HG03139 (cell line): ENCODE data around the gene HAGHL.
"Not testable (repeated sequence)": the region's sequence is repeated elsewhere in the genome, so short reads cannot be mapped to it uniquely, and the experiment has no call there.

Experiments used
- ATAC-seq: cut with Tn5 transposase; IDR thresholded peaks from one replicate; pipeline ENCODE4 v1.9.1; 2021; ENCODE audit not compliant: unreplicated experiment

Gene HAGHL

DNA sequence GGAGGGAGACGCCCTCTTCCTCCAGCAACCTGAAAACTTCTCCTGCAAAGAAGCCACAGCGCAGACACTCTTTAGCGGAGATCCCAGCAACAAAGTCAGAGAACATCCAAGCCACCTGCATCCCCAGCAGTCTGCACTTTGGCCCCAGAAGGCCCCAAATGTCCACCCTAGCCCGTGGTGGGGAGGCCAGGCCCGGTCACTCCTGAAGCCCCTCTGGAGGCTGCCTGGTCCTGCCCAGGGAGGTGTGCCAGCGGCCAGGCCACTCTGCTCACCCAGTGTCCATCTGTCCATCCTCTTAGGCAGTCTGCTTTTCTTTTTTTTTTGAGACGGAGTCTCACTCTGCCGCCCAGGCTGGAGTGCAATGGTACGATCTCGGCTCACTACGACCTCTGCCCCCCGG lies 5.4 kb downstream of the HAGHL start:
- no peak for ATAC-seq

DNA sequence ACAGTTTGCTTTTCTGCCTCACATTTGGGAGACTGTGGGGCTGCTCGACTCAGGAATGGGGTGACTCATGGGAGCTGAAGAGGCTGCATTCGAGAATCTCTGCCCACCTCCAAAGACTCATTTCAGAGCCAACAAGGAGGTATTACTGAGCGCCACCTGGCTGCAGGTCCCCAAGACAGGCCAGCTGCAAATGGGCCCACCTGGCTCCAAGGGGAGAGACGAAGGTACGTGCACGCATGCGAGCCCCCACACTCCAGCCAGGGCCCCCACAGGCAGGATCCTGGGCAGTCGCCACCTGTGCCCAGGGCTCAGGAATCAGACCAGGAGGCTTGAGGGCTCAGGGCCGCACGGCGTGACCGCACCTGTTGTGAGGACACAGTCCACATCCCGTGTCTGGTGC lies 6.0 kb downstream of the HAGHL start:
- ATAC-seq: no peak

DNA sequence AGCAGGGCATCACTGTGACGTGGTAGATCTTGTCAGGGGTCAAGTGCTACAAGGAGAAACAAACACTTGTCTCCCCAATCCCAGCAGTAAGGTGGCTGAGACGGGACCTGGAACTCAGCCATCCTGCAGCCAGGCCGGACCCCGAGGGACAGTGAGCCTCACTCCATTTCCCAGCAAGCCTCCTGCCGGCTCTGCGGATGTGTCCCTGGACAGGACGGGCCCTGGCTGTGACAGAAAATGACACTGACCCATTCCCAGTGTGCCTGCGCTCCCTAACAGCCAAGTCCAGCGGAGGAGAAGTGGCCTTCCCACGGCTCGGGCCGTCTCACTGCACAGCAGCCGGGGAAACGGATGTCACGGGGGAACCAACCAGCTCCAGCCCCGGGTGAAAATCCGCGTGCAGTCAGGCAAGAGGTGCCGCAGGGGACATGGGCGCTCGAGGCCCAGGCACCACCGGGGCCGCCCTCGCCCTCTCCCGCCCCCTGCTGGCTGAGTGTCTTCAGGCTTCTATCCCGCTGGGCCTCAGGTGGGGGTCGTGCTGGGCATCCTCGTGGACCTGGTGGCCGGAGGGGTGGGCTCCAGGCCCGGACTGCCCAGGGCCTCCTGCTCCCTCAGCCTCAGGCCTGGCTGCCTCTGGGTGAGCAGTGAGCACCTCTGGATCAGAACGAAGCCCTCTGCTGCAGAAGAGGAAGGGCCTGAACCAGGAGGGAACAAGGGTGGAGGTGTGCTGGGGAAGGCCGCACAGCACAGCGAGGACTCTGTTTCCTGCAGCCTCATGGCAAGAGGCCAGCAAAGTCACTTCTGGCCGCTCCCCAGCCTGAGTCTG lies 6.7 kb downstream of the HAGHL start:
- ATAC-seq: no peak

DNA sequence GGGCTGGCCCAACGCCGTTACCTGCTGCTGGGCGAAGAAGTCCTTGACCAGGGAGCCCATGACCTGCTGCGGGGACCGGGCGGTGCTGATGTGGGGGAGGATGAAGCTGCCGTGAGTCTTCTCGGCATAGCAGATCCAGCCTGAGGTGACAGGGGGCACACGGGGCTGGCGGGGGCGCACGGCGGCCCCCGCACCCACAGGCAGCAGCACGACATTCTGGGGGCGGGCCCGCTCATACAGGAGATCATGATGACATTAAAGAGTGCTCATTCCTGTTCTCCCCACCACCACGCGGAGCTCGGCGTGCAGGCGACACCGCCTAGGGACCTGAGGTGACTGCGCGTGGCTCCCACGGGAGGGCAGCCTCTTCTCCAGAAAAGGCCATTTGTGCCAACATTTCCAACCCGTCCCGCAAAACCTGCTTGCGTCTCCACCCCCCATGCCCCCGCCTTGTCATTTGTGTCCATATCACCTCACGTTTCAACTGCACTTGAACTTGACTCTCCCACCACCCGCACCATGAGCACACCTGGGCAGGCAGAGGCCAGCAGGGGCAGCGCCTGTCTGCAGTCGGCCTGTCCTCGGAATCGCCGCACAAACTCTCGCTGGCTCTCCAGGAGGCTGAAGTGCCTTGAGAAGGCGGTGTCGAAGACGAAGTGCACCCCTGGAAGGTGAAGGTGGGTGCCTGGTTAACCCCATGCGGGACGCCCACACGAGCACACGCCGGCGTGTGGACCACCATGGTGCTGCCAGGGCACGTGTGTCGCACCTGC lies 7.5 kb downstream of the HAGHL start:
- ATAC-seq: no peak

DNA sequence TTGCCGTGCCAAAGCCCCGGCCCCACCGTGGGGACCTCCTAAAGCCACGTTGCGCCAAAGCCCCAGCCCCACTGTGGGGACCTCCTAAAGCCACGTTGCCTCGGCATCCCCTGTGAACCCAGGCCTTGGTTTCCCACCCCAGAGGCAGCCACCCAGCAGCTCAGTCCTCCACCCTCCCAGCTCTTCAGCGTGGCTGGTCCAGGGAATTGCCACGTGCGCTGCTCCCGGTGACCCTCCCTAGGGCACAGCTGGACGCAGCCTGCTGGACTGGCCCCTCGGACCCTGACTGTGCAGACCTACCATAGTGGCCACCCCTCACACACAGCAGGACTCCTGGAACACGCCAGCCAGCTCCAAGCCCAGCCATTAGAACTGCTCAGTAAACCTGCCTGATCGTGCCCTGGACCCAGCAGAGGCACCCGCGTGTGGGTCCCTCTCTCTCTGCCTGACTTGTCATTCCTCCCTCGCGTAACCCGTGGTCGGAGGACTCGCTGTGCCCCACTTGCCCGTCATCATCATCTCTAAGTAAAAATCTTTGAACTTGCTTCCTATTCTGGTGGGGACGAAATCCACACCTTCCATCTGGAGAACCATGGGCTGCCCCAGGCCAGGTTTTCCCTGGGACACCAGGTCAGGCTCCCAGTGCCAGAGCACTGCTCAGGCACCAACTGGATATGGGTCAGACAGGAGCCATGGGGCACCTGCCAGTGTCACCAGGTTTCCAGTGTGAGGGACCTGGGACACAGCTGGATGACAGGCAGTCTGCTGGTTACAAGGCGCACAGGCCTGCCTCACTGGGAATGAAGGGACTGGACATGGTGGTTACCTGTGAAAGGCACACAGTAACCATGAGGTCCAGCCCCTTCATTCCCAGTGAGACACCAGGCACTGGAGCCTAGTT lies 8.3 kb downstream of the HAGHL start:
- no peak for ATAC-seq

DNA sequence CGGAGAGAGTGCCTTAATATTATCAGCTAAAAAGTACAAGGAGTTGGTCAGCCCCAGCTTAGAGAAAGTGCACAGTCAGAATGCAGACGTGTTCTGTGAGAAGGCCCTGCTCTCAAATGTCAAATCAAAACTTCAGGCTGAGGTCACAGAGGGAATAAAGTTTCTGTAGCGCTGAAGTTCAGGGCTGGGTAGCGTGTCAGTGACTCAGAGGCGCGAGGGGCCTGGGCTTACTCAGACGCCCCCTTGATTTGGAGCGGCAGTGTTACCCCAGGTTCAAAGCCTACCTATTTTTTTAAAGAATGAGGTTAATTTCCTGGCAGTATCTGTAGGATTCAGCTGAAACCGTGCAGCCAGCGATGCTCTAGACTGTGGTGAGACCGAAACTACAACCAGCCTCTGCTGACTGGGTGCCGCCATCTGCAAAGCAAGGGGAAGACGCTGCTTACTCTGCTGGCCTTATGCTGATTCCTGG lies 9.1 kb downstream of the HAGHL start:
- no peak for ATAC-seq

DNA sequence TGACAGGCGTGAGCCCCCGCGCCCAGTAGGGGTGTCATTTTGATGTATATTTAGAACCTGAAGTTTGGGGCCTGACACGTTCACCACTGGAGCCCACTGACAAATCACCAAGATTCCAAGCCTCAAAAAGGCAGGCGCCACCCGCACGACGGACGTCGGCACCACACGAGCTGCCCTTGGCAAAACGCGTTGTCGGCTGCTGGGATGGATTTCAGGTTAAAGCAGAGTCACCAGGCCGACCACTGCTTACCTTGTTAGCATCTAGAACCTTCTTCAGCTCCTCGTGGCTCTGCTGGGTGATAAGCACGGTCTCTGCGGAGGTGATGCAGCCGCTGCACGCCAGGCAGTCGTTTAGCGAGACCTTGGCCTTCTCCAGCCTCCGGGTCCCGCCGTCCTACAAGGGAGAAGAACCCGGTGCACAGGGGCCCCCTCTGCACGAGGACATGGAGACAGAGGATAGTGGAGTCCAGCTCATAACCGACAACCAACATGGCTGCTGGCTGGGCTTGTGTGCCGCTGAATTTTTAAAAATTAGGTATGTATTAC lies 10.1 kb downstream of the HAGHL start:
- no peak for ATAC-seq

DNA sequence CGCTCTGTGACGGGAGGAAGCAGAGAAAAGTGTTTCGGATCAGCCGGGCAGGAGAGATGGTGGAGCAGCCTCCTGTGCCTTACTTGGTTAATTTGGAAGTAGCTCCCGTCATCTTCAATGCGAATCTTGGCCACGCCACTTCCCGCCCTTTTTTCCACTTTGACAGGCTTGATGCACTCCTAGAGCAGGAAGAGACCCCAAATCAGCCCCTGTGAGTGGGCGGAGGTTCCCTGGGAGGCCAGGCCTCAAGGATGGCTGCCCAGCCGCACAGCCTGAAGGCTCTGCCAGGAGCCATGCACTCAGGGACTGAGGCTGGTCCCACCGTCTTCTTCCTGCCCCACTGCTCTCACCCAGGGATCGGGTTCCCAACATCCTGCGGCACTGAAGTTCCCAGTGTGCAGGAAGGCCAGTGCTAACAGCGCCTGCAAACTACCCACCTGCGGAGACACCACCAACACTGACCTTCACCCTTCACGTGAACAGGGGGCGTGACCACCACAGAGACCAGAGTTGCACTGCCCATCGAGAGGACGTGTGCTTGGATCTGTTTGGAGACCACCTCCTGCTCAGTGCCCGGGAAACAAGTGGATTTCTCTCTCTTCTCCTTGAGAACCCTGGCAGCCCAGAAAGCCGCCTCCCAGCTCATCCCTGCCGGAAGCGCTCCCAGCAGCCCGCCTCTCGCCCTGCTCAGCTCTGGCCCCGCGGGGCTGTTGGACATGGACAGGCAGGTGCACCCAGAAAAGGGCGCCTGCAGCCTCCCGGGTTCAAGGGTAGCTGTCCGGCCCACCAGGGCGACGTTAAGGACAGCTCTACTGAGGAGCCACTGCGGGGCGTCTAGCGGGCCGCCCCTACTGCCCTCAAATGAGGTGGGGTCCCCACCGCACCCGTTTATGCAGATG lies 12.9 kb downstream of the HAGHL start:
- ATAC-seq: no peak

DNA sequence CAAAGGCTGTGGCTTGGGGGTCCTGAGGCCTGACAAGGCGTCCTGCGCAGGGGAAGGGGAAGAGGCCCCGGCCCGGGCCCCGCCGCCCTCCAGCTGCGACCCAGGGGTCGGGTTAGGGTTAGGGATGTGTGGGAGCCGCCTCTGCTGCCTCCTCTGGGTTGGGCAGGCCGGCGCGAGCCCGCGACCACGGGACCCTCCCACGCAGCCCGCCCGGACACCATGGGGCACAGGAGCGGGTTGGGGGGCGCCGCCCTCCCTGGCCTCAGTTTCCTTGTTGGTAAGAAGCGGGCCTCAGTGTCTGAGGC lies 13.5 kb downstream of the HAGHL start:
- ATAC-seq: no peak

DNA sequence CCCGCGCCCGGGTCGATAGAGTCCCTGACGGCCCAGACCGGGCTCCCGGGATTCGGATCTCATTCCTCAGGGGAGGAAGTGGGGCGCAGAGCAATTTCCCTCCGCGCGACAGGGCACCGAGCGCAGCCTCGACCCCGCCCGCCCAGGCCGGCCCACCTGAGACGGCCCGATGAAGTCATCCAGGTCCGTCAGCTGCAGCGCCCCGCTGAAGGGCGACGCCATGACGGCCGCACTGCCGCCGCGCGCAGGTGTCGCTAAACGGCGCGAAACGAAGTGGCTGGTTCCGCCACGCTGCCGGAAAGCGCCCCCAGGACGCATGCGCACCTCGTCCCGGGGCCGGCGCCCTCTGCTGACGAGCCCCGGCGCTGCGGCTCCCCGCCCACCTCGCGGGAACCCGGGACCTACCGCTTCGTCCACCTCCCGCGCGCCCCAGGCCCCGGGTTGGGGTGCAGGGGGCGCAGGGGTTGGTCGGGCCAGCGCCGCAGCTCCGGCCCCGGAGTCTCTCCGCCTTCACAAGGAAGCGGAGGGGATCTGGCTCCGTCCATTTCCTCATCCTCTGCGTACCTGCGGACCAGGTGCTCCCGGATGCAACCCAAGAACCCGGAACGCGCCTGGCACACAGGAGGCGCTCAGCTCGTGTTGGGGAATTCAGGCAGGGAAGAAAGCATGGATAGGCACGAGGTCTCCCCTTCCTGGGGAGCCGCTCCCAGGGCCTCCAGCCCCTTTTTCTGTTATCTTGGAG lies 14.0 kb downstream of the HAGHL start, which contains the start of gene CIAO3:
TSS of gene CIAO3 (minus strand) at position 234 of the 742 bp plus-strand sequence. CDS start at position 222, 12 bp downstream.
- peak; percentile 65 for ATAC-seq

DNA sequence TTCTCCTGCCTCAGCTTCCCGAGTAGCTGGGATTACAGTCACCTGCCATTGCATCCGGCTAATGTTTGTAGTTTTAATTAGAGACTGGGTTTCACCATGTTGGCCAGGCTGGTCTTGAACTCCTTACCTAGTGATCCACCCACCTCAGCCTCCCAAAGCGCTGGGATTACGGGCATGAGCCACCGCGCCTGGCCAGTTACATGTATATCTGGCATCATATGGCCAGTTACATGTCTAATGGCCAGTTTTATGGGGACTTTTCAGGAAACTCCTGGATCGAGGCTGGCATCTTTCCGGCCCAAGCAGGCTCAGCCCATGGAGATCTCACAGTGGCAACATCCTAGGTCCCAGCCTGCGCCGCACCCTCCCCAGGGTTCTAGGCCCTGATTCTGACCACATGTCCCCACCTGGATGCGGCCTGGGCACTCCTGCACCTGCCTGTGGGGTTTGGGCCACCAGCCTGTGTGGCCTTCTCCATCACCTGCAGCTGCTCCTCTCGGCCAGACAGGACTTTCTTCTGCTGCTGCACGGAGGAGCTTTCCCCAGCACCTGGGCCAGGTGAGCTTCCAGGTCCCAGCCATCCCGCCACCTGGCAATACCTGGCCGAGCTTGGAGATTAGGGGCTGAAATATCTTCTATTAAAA lies 15.2 kb downstream of the HAGHL start:
- ATAC-seq: no peak

DNA sequence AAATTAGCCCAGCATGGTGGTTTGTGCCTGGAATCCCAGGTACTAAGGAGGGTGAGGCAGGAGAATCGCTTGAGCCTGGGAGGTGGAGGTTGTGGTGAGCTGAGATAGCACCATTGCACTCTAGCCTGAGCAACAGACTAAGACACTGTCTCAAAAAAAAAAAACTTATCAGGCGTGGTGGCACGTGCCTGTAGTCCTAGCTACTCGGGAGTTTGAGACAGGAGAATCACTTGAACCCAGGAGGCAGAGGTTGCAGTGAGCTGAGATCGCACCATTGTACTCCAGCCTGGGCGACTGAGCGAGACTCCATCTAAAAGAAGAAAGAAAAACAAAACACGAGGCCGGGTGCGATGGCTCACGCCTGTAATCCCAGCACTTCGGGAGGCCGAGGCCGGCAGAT lies 16.0 kb downstream of the HAGHL start:
- ATAC-seq: not testable (repeated sequence)

DNA sequence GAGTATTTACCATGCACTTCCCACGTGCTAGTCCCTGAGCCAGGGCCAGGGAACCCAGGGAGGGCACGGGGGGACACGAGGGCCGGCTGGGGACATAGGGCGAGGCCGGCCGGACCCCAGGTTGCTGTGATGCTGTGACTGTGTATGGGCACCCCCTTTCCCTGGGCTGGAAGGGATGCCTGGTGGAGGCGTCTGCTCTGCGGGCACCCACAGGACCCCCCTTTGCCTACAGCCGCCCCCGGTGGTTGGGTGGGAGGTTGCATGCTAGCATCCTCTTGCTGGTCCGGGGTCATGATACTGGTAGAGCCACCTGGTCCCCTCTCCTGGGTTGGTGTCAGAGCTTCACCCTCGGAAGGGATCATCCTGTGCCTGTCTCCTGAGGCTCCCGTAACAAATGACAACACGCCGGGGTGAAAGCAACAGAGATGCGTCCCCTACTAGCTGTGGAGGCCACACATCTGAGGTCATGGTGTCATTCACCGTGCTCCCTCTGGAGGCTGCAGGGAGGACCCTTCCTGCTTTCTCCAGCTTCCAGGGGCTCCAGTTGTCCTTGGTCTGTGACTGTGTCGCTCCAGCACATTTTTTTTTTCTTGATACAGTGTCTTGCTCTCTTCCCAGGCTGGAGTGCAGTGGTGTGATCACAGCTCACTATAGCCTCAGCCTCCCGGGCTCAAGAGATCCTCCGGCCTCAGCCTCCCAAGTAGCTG lies 17.0 kb downstream of the HAGHL start:
- no peak for ATAC-seq

DNA sequence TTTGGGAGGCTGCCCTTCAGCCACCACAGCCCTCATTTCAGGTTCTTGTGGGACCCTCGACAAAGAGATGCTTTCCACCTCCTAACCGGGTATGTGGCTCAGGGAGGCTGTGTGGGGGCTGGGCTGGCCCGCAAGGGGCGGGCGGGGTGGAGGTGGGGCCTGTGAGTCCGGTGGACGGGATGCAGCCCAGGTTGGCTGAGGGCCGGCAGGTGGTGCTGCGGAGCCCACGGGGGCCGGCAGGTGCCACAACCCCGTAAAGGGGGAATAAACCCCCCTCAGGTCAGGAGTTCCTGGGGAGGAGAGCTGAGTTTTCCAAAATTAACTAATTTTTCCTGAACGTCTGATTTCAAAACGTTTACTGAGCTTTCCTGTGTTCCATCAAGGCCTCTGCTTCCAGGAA lies 18.8 kb downstream of the HAGHL start:
- no peak for ATAC-seq

DNA sequence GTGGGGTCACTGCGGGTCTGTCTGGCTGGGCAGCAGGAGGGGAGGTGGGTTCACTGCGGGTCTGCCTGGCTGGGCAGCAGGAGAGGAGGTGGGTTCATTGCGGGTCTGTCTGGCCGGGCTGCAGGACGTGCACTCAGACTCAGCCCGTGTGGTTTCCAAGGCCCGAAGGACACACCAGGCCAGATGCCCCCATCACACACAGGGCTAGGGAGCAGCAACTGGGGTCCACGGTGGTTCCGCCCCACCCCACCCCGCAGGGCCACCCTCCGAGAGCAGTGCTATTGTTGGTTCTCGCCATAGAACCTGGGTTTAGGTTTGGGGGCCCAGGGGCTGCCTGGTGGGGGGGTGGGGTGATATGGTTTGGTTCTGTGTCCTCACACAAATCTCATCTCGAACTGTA lies 19.7 kb downstream of the HAGHL start:
- ATAC-seq: no peak

DNA sequence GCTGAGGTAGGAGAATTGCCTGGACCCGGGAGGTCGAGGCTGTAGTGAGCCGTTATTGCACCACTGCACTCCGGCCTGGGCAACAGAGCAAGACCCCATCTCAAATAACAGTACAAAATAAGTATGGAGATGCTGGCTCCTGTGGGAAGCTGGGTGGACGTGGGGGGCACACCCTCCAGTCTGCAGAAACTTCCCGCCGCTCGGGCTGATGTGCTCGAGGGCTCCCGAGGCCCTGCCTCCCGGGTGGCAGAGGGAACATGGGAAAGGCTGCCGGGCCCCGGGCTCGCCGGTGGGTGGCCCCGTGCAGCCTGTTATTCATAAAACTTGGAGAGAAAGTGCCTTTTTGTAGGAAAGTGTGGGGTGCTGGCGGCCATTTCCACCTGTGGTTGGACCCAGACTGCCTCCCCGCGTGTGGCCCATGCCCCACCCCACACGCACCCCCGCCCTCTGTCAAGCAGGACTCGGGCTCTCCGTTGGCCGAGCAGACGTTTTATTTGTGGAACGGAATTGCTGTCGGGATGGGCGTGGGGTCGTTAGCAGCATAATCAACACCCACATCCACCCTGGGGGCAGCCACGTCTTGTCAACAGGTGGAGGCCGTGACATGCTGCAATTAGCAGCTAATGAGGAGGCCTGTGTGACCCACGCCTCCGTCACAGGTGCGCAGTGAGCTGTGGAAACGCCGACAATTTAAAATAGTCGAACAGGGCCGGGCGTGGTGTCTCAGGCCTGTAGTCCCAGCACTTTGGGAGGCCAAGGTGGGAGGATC lies 21.3 kb downstream of the HAGHL start:
- ATAC-seq: no peak

DNA sequence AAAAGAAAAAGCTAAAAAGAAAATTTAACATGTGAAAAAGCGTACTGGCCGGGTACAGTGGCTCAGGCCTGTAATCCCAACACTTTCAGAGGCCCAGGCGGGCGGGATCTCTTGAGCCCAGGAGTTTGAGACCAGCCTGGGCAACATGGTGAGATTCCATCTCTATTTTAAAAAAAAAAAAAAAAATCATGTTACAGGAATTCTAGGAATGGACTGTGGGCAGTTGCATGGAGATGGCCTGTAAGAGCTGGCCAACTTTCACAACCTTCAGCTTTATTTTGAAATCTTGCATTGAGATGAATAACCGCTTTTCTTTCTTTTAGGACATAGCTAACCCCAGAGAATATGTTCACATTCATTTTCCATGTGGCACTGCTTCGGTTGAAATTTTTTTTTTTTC lies 22.1 kb downstream of the HAGHL start:
- no peak for ATAC-seq
